Stimulated activated naive CD8-positive, alpha-beta T cell treated with anti-CD3 and anti-CD28 coated beads, Interleukin-15, amount 100 ng/mL, for 72 hours (primary cell): ENCODE data around the gene TRABD.
"Not testable (repeated sequence)": the region's sequence is repeated elsewhere in the genome, so short reads cannot be mapped to it uniquely, and the experiment has no call there.

Experiments used
- ATAC-seq: fragments of 150-1000 bp; cut with Tn5 transposase; 2 replicates; pipeline ENCODE4 v1.10.0; 2021; ENCODE audit warnings: mild to moderate bottlenecking, moderate library complexity
- DNase-seq, 2 donors: peaks; one replicate each; pipeline ENCODE4 v3.0.0; 2021 to 2022
- H3K27ac Mint-ChIP-seq, 2 donors: one replicate each; pipeline ENCODE4 v1.8.0; 2022; ENCODE audit warnings: mild to moderate bottlenecking in 2 of 2, mixed read lengths in 2 of 2, moderate library complexity in 2 of 2
- H3K27me3 Mint-ChIP-seq: one replicate; pipeline ENCODE4 v1.8.0; 2022; ENCODE audit warnings: mixed read lengths
- H3K4me1 Mint-ChIP-seq: one replicate; pipeline ENCODE4 v1.8.0; 2022; ENCODE audit warnings: mild to moderate bottlenecking, mixed read lengths
- H3K4me3 Mint-ChIP-seq, 2 donors: one replicate each; pipeline ENCODE4 v1.8.0; 2022; ENCODE audit warnings: mild to moderate bottlenecking in 2 of 2, mixed read lengths in 2 of 2, moderate library complexity in 1 of 2
- H3K9me3 Mint-ChIP-seq, 2 donors: one replicate each; pipeline ENCODE4 v1.8.0; 2022; ENCODE audit warnings: mixed read lengths in 2 of 2

TRABD gene

GRCh38 chr22:50185375-50186087 is at the start of gene TRABD:
TSS of gene TRABD (plus strand) at chr22:50185913. CDS start at chr22:50193061, 7,148 bp downstream.
- DNase-seq (peak; percentile 87 to 89), ATAC-seq (peak; percentile 78)
- Mint-ChIP-seq H3K27me3 (peaks cover 7% of the 10 kb centered on the region), H3K4me3 (peak within 1 kb of the TSS; percentile 88 to 95), H3K4me1 (peaks cover 50% of the 10 kb centered on the region), H3K9me3 (no peaks in the 10 kb centered on the region), H3K27ac (peak within 1 kb of the TSS; percentile 86 to 90)

GRCh38 chr22:50136581-50137015 is 49.1 kb upstream of the TRABD start:
- H3K27ac Mint-ChIP-seq, result peak overlapping the region in 1 of 2 donors; percentile 49
- peaks cover 6% of the 10 kb centered on the region for H3K4me1 Mint-ChIP-seq
- no peak overlapping the region for H3K4me3 Mint-ChIP-seq
- ATAC-seq, result no peak
- H3K27me3 Mint-ChIP-seq, result peaks cover 43% of the 10 kb centered on the region
- H3K9me3 Mint-ChIP-seq, result no peaks in the 10 kb centered on the region
- no peak for DNase-seq

- H3K9me3 Mint-ChIP-seq, H3K27ac Mint-ChIP-seq, H3K4me3 Mint-ChIP-seq, DNase-seq, H3K4me1 Mint-ChIP-seq, ATAC-seq: not testable (repeated sequence)
- H3K27me3 Mint-ChIP-seq, result peaks cover 45% of the 10 kb centered on the region
These were observed 48.4 kb upstream of the TRABD start for GRCh38 chr22:50137277-50137676.

GRCh38 chr22:50138041-50138440 is 47.7 kb upstream of the TRABD start:
- no peak for ATAC-seq
- H3K27me3 Mint-ChIP-seq, result peaks cover 48% of the 10 kb centered on the region
- no peaks in the 10 kb centered on the region for H3K9me3 Mint-ChIP-seq
- H3K27ac Mint-ChIP-seq, result no peak overlapping the region
- H3K4me1 Mint-ChIP-seq, result peaks cover 6% of the 10 kb centered on the region
- H3K4me3 Mint-ChIP-seq, result no peak overlapping the region
- DNase-seq, result no peak

GRCh38 chr22:50138988-50139387 is 46.7 kb upstream of the TRABD start:
- H3K4me1 Mint-ChIP-seq, result peaks cover 6% of the 10 kb centered on the region
- no peaks in the 10 kb centered on the region for H3K9me3 Mint-ChIP-seq
- no peak for DNase-seq
- peaks cover 50% of the 10 kb centered on the region for H3K27me3 Mint-ChIP-seq
- no peak for ATAC-seq
- H3K27ac Mint-ChIP-seq, result no peak overlapping the region
- no peak overlapping the region for H3K4me3 Mint-ChIP-seq

GRCh38 chr22:50139843-50140415 is 45.8 kb upstream of the TRABD start:
- ATAC-seq (no peak), DNase-seq (no peak)
- no peak overlapping the region for H3K27ac Mint-ChIP-seq
- H3K4me3 Mint-ChIP-seq, result no peak overlapping the region
- peaks cover 50% of the 10 kb centered on the region for H3K27me3 Mint-ChIP-seq
- H3K9me3 Mint-ChIP-seq, result no peaks in the 10 kb centered on the region
- peaks cover 6% of the 10 kb centered on the region for H3K4me1 Mint-ChIP-seq

GRCh38 chr22:50140615-50141014 is 45.1 kb upstream of the TRABD start:
- ATAC-seq, result no peak
- Mint-ChIP-seq H3K27ac (peak overlapping the region in 1 of 2 donors; percentile 49), H3K9me3 (no peaks in the 10 kb centered on the region), H3K4me1 (peaks cover 6% of the 10 kb centered on the region), H3K4me3 (no peak overlapping the region), H3K27me3 (peaks cover 50% of the 10 kb centered on the region)
- no peak for DNase-seq

- no peak for ATAC-seq
- Mint-ChIP-seq H3K27me3 (peaks cover 45% of the 10 kb centered on the region), H3K27ac (no peak overlapping the region), H3K4me1 (peaks cover 6% of the 10 kb centered on the region), H3K4me3 (no peak overlapping the region), H3K9me3 (no peaks in the 10 kb centered on the region)
- no peak for DNase-seq
These were observed 44.3 kb upstream of the TRABD start for GRCh38 chr22:50141462-50141861.

- Mint-ChIP-seq H3K9me3 (no peaks in the 10 kb centered on the region), H3K4me3 (no peak overlapping the region), H3K27ac (no peak overlapping the region), H3K4me1 (peaks cover 6% of the 10 kb centered on the region), H3K27me3 (peaks cover 40% of the 10 kb centered on the region)
- DNase-seq (no peak), ATAC-seq (no peak)
These were observed 43.8 kb upstream of the TRABD start for GRCh38 chr22:50141891-50142363.

GRCh38 chr22:50143096-50143495 is 42.6 kb upstream of the TRABD start:
- Mint-ChIP-seq H3K27me3 (peaks cover 34% of the 10 kb centered on the region), H3K4me1 (peaks cover 6% of the 10 kb centered on the region), H3K27ac (no peak overlapping the region), H3K9me3 (no peaks in the 10 kb centered on the region), H3K4me3 (no peak overlapping the region)
- ATAC-seq, result no peak
- DNase-seq, result no peak

- Mint-ChIP-seq H3K27ac (no peak overlapping the region), H3K27me3 (peaks cover 34% of the 10 kb centered on the region)
- no peak for ATAC-seq
These were observed 41.6 kb upstream of the TRABD start for GRCh38 chr22:50144005-50144614.

GRCh38 chr22:50145721-50146438 is 39.8 kb upstream of the TRABD start:
- Mint-ChIP-seq H3K27me3 (peaks cover 35% of the 10 kb centered on the region), H3K4me3 (no peak overlapping the region), H3K27ac (no peak overlapping the region), H3K9me3 (no peaks in the 10 kb centered on the region), H3K4me1 (peaks cover 9% of the 10 kb centered on the region)
- ATAC-seq (no peak), DNase-seq (no peak)

More at GRCh38 chr22:50144005-50144614, 41.6 kb upstream of the TRABD start:
- H3K9me3 Mint-ChIP-seq, result no peaks in the 10 kb centered on the region
- H3K4me1 Mint-ChIP-seq, result peaks cover 10% of the 10 kb centered on the region
- DNase-seq, result no peak
- no peak overlapping the region for H3K4me3 Mint-ChIP-seq

GRCh38 chr22:50146439-50147238 is 39.1 kb upstream of the TRABD start:
- DNase-seq (no peak), ATAC-seq (no peak)
- peaks cover 34% of the 10 kb centered on the region for H3K27me3 Mint-ChIP-seq
- no peak overlapping the region for H3K27ac Mint-ChIP-seq
- no peak overlapping the region for H3K4me3 Mint-ChIP-seq
- peaks cover 9% of the 10 kb centered on the region for H3K4me1 Mint-ChIP-seq
- no peaks in the 10 kb centered on the region for H3K9me3 Mint-ChIP-seq

GRCh38 chr22:50147258-50148165 is 38.2 kb upstream of the TRABD start:
- ATAC-seq, H3K4me1 Mint-ChIP-seq, DNase-seq, H3K27ac Mint-ChIP-seq, H3K9me3 Mint-ChIP-seq, H3K4me3 Mint-ChIP-seq: not testable (repeated sequence)
- H3K27me3 Mint-ChIP-seq, result peaks cover 25% of the 10 kb centered on the region
